ENCODE data around the gene TCF25. TPM values are rescaled to one million over a fixed set of nuclear protein-coding genes. Genes with fewer than 3 reads are reported as not detected.
"Not testable (repeated sequence)": the region's sequence is repeated elsewhere in the genome, so short reads cannot be mapped to it uniquely, and the experiment has no call there.

The TCF25 gene
- total RNA-seq, 2 experiments from 2014 or later: 181 to 216 TPM

DNA sequence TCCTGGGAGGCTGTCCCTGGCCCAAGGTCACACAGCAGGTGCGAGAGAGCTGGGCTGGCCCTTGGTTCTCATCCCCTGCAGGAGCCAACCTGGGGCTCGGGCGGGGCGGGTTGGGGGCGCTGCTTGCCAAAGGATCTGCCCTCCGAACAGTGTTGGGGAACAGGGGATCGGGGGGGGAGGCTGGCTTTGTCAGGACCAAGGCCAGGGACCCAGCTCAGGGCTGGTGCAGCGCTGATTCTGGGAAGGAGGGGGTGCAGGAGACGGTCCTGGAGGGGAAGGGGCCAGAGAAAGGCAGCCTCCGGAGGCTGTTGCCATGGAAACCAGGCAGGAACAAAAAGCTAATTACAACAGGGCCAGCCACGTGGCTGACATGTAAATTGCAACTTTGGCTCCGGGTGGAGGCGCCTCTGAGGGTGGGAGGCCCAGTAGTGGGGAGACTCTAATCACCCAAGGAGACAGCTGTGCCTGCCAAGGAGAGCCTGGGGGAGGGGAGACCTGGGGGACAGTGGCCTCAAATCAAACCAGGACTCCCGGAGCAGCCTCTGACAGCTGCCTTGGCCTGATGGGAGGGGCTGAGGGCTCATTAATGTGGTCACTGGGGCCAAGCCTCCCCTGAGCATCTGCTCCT is 51.0 kb downstream of the TCF25 start:
- H3K27me3 Mint-ChIP-seq: peaks cover 37% of the 10 kb centered on the region

DNA sequence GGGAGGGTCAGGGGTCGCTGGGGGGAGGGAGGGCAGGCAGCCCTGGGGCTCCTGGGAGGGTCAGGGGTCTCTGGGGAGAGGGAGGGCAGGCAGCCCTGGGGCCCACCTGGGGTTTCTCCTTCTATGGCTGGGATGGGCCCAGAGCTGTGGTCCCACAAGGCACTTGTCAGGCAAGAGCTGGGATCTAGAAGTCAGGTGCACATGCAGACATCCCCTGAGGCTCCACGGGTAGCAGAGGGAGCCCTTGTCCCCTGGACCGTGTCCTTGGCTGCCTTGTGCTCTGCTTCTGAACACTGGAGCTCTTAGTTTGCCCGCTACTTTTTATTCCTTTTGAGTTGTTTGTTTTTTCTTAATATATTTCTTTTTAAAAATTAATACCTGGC is 51.5 kb downstream of the TCF25 start:
- ATAC-seq: no peak
- DNase-seq: no peak
- Mint-ChIP-seq H3K4me1 (peaks cover 30% of the 10 kb centered on the region), H3K27ac (no peak overlapping the region), H3K27me3 (peaks cover 32% of the 10 kb centered on the region), H3K36me3 (no peaks in the 10 kb centered on the region), H3K4me3 (no peak overlapping the region), H3K9me3 (ENCODE audit: low read depth) (no peaks in the 10 kb centered on the region)
- CTCF ChIA-PET: interaction anchor here (1.2 kb wide), 1 partner anchor 15 kb away, joined by 8 read pairs; no protein-coding TSS in a partner anchor

More for the DNA sequence above, 51.0 kb downstream of the TCF25 start:
- no peak overlapping the region for H3K4me3 Mint-ChIP-seq
- CTCF ChIA-PET: interaction anchor here (1.2 kb wide), 1 partner anchor 14 kb away, joined by 8 read pairs; no protein-coding TSS in a partner anchor
- ATAC-seq (no peak), DNase-seq (peak; percentile 64)
- peaks cover 34% of the 10 kb centered on the region for H3K4me1 Mint-ChIP-seq
- no peaks in the 10 kb centered on the region for H3K36me3 Mint-ChIP-seq
- no peak overlapping the region for H3K27ac Mint-ChIP-seq
- H3K9me3 Mint-ChIP-seq (ENCODE audit: low read depth): no peaks in the 10 kb centered on the region

DNA sequence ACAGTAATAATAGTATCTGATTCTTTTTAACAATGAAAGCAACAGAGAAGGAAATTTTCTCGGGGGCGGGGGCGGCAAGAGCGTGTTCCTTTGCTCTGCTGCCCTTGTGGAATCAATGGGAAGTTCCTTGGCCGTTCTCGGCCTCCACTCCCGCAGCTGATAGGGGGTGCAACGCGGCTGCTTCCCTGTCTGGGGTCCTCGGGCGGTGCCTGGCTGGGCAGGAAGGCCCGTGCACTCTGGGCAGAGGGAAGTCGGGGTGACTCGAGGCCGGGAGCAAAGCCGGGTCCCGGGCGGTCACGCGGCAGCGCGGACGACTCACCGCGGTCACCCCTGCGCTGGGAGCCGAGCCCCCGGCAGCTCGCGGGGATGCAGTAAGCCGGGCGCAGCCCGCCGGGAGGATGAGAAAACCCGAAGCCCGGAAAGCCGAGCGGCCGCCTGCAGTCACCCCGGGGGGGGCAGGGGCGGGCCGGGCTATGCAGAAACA is 52.2 kb downstream of the TCF25 start:
- ATAC-seq (no peak), DNase-seq (no peak)
- no peaks in the 10 kb centered on the region for H3K9me3 Mint-ChIP-seq (ENCODE audit: low read depth)
- peaks cover 27% of the 10 kb centered on the region for H3K27me3 Mint-ChIP-seq
- no peaks in the 10 kb centered on the region for H3K36me3 Mint-ChIP-seq
- no peak overlapping the region for H3K27ac Mint-ChIP-seq
- CTCF ChIA-PET: interaction anchor here (1.0 to 1.2 kb wide), 2 partner anchors 15 to 24 kb away, joined by 3 to 8 read pairs; no protein-coding TSS in a partner anchor
- peaks cover 24% of the 10 kb centered on the region for H3K4me1 Mint-ChIP-seq
- H3K4me3 Mint-ChIP-seq: peak overlapping the region; percentile 24

DNA sequence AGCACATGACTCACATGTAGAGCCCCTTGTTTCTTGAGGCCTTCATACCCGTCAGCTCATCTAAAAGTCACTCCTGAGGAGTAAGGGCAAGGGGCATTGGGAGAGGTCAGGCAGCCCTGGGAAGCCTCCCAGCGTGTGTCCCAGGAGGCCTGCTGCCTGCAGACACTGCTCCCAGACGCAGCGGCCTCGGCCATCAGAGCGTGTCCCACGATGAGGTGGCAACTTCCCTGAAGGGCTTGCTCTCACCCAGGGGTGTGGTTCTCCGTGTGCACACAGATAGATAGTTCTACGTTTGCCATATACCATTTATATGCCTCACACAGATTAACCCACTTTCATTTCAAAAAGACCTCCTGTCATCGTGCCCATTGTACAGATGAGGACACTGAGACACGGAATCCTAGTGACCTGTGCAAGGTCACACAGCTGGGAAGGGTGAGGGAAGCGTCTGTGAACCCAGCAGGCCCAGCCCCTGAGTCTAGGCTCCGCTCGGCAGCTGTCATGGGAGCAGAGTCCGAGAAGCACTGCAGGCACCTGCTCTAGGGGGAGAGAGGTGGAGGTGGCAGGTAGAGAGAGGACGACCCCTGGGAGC is 58.0 kb downstream of the TCF25 start:
- Mint-ChIP-seq H3K4me1 (peaks cover 2% of the 10 kb centered on the region), H3K4me3 (no peak overlapping the region), H3K27me3 (peaks cover 6% of the 10 kb centered on the region), H3K27ac (no peak overlapping the region), H3K9me3 (ENCODE audit: low read depth) (no peaks in the 10 kb centered on the region), H3K36me3 (no peaks in the 10 kb centered on the region)
- no peak for DNase-seq
- no peak for ATAC-seq
- CTCF ChIA-PET: no interaction called here

DNA sequence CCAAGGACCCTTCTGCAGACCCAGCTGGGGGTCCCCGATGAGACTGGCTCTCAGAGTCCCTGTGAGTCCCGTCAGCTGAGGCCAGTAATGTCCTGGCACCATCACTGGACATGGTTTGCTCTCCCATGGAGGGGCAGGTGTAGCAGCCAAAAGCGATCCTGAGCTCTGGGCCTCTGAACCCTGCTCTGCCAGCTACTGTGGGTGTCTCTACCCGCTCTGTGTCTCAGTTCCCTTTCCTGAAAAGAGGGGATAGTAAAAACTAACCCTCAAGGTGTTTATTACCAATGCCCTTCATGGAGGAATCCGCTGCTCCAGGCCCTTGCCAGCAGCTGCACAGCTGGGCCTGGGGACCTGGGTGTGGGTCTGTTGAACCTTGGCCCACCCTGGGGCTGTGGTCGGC is 58.6 kb downstream of the TCF25 start:
- no peak for DNase-seq
- CTCF ChIA-PET: no interaction called here
- Mint-ChIP-seq H3K27me3 (peaks cover 6% of the 10 kb centered on the region), H3K27ac (no peak overlapping the region), H3K4me3 (no peak overlapping the region), H3K9me3 (ENCODE audit: low read depth) (no peaks in the 10 kb centered on the region), H3K4me1 (no peaks in the 10 kb centered on the region), H3K36me3 (no peaks in the 10 kb centered on the region)
- ATAC-seq: no peak

DNA sequence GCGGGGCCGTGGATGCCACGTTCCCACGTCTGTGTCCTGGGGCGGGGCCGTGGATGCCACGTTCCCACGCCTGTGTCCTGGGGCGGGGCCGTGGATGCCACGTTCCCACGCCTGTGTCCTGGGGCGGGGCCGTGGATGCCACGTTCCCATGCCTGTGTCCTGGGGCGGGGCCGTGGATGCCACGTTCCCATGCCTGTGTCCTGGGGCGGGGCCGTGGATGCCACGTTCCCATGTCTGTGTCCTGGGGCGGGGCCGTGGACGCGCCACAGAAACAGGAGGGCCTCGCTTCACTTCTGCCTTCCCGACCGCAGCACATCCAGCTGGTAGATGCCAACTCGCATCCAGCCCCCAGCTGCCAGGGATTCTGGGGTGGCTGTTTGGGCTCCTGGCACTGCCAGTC is 60.6 kb downstream of the TCF25 start:
- H3K4me1 Mint-ChIP-seq; H3K36me3 Mint-ChIP-seq; CTCF ChIA-PET; ATAC-seq; H3K9me3 Mint-ChIP-seq (ENCODE audit: low read depth); H3K27ac Mint-ChIP-seq; H3K27me3 Mint-ChIP-seq; DNase-seq; H3K4me3 Mint-ChIP-seq: not testable (repeated sequence)

DNA sequence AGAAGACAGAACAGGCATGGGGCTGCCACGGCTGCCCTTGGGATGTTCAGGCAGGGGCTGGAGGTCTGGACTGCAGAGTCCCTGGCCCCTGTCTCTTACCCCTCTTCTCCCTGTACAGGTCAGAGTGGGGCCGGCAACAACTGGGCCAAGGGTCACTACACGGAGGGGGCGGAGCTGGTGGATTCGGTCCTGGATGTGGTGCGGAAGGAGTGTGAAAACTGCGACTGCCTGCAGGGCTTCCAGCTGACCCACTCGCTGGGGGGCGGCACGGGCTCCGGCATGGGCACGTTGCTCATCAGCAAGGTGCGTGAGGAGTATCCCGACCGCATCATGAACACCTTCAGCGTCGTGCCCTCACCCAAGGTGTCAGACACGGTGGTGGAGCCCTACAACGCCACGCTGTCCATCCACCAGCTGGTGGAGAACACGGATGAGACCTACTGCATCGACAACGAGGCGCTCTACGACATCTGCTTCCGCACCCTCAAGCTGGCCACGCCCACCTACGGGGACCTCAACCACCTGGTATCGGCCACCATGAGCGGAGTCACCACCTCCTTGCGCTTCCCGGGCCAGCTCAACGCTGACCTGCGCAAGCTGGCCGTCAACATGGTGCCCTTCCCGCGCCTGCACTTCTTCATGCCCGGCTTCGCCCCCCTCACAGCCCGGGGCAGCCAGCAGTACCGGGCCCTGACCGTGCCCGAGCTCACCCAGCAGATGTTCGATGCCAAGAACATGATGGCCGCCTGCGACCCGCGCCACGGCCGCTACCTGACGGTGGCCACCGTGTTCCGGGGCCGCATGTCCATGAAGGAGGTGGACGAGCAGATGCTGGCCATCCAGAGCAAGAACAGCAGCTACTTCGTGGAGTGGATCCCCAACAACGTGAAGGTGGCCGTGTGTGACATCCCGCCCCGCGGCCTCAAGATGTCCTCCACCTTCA is 61.5 kb downstream of the TCF25 start:
- Mint-ChIP-seq H3K9me3 (ENCODE audit: low read depth) (no peaks in the 10 kb centered on the region), H3K27ac (no peak overlapping the region), H3K27me3 (peaks cover 9% of the 10 kb centered on the region), H3K4me1 (no peaks in the 10 kb centered on the region), H3K4me3 (no peak overlapping the region), H3K36me3 (no peaks in the 10 kb centered on the region)
- CTCF ChIA-PET: no interaction called here
- DNase-seq: no peak
- ATAC-seq: no peak

DNA sequence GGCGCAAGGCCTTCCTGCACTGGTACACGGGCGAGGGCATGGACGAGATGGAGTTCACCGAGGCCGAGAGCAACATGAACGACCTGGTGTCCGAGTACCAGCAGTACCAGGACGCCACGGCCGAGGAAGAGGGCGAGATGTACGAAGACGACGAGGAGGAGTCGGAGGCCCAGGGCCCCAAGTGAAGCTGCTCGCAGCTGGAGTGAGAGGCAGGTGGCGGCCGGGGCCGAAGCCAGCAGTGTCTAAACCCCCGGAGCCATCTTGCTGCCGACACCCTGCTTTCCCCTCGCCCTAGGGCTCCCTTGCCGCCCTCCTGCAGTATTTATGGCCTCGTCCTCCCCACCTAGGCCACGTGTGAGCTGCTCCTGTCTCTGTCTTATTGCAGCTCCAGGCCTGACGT is 62.2 kb downstream of the TCF25 start:
- H3K36me3 Mint-ChIP-seq; DNase-seq; H3K27ac Mint-ChIP-seq; CTCF ChIA-PET; H3K4me3 Mint-ChIP-seq; H3K4me1 Mint-ChIP-seq; H3K27me3 Mint-ChIP-seq; ATAC-seq; H3K9me3 Mint-ChIP-seq (ENCODE audit: low read depth): not testable (repeated sequence)

DNA sequence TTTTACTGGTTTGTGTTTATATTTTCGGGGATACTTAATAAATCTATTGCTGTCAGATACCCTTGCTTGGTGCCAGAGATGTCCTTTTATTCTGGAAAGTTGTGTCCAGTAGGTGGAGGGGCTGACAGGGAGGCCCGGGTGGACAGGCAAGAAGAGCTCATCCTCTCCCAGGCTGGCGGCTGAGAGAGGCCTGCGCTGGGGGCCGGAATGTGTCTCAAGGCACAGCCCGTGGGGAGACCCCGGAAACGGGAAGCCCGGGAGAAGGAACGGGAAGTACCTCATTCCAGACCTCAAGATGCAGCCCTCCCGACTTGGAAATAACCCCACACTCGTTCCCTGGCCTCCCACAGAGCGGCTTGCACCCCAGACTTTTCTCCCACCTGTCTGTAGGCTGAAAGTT is 62.6 kb downstream of the TCF25 start:
- DNase-seq: no peak
- ATAC-seq: no peak
- CTCF ChIA-PET: no interaction called here
- H3K4me3 Mint-ChIP-seq: no peak overlapping the region
- peaks cover 9% of the 10 kb centered on the region for H3K27me3 Mint-ChIP-seq
- H3K9me3 Mint-ChIP-seq (ENCODE audit: low read depth): no peaks in the 10 kb centered on the region
- H3K36me3 Mint-ChIP-seq: no peaks in the 10 kb centered on the region
- no peak overlapping the region for H3K27ac Mint-ChIP-seq
- H3K4me1 Mint-ChIP-seq: no peaks in the 10 kb centered on the region

DNA sequence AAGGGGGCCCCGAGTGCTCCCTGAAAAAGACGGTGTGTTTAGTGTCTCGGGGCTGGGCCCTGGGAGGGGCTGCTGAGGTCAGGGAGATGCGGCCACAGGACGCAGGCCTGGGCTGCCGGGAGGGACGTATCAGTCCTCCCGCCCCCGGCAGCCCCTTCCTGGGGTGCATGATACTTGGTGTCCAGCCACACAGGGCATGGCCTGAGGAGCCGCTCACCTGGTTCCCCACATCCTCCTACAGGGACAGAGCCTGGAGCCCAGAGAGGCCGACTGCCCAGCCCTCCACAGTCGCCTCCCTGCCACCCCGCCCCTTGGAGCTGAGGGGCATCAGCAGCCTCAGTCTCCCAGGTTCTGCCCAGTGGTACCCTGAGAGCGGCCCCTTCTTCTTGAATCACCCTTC is 63.1 kb downstream of the TCF25 start:
- peaks cover 11% of the 10 kb centered on the region for H3K27me3 Mint-ChIP-seq
- H3K4me3 Mint-ChIP-seq: no peak overlapping the region

DNA sequence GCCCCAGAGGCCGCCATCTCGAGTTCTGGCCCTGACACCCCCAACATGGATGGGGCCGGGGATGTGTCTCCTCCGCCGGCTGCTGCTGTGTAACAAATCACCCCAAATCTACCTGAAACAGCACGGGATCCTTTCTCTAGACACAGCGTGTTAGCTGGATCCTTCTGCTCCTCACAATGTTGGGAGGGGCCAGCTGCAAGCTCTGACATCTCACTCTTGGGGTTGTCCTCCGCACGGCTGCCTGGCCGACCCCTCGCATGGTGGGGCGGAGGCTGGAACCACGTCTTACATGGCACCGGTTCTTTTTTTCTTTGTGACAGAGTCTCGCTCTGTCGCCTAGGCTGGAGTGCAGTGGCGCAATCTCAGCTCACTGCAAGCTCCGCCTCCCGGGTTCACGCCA is 63.6 kb downstream of the TCF25 start:
- H3K36me3 Mint-ChIP-seq: no peaks in the 10 kb centered on the region
- peaks cover 16% of the 10 kb centered on the region for H3K27me3 Mint-ChIP-seq
- no peaks in the 10 kb centered on the region for H3K4me1 Mint-ChIP-seq
- H3K4me3 Mint-ChIP-seq: no peak overlapping the region
- no peak for DNase-seq
- no peak overlapping the region for H3K27ac Mint-ChIP-seq
- CTCF ChIA-PET: no interaction called here
- no peaks in the 10 kb centered on the region for H3K9me3 Mint-ChIP-seq (ENCODE audit: low read depth)
- no peak for ATAC-seq

More for the DNA sequence above, 63.1 kb downstream of the TCF25 start:
- DNase-seq: no peak
- CTCF ChIA-PET: no interaction called here
- Mint-ChIP-seq H3K9me3 (ENCODE audit: low read depth) (no peaks in the 10 kb centered on the region), H3K4me1 (no peaks in the 10 kb centered on the region), H3K27ac (no peak overlapping the region), H3K36me3 (no peaks in the 10 kb centered on the region)
- ATAC-seq: no peak

DNA sequence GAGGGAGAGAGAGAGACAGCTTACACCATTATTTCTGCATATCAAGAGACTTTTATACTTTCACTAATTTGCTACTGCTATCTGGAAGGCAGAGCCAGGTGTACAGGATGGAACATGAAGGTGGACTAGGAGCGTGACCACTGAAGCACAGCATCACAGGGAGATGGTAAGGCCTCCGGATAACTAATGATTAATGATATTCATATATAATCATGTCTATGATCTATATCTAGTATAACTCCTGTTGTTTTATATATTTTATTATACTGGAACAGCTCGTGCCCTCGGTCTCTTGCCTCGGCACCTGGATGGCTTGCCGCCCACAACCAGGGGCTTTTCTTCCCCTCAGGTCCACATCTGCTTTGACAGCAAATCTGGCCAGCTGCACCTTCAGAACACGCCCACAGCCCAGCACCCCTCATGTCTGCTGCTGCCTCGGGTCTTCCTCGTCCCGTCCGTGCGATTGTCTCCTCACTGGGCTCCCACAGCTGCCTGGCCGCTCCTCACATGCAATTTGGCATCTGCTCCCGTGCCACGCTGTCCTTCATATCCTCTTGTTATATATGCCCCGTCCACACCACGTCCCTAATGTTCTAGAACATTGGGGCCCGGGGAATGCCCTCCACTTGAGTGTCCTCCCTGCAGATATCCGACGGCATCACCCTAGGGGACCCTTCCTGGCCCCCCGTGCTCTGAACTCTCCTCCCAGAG is 64.9 kb downstream of the TCF25 start:
- Mint-ChIP-seq H3K9me3 (ENCODE audit: low read depth) (no peaks in the 10 kb centered on the region), H3K4me3 (no peak overlapping the region), H3K27me3 (peaks cover 24% of the 10 kb centered on the region), H3K4me1 (no peaks in the 10 kb centered on the region), H3K27ac (no peak overlapping the region), H3K36me3 (no peaks in the 10 kb centered on the region)
- ATAC-seq: no peak
- DNase-seq: no peak
- CTCF ChIA-PET: no interaction called here

DNA sequence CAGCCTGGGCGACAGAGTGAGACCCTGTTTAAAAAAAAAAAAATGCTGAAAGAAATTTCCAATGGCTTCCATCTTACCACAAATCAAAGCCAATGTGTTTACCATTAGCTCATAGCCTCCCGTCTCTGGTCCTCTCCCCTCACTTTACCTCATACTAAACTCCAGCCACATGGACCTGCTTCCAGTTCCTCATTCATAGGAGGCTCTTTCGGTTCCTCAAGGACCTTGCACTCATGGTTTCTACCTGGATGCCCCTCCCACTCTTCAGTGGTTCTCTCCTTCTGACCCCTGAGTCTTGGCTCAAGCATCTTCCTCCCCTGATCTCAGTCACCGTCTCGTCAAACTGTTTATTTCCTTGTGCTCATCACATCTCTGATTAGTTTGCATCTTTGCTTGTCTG is 71.4 kb downstream of the TCF25 start:
- H3K9me3 Mint-ChIP-seq (ENCODE audit: low read depth): no peaks in the 10 kb centered on the region
- no peaks in the 10 kb centered on the region for H3K36me3 Mint-ChIP-seq
- H3K27me3 Mint-ChIP-seq: peaks cover 53% of the 10 kb centered on the region
- DNase-seq (no peak), ATAC-seq (no peak)
- CTCF ChIA-PET: no interaction called here
- no peak overlapping the region for H3K27ac Mint-ChIP-seq
- no peak overlapping the region for H3K4me3 Mint-ChIP-seq
- H3K4me1 Mint-ChIP-seq: peaks cover 9% of the 10 kb centered on the region
